Neural progenitor cell (in vitro differentiated cells): ENCODE data around the gene PLEKHA6.

Experiments
- EZH2 ChIP-seq: fragments of 200-600 bp; sonication (generic); IDR thresholded peaks from 2 replicates; pipeline ENCODE4 v1.6.1; 2017; ENCODE audit warnings: antibody characterized with exemption, mild to moderate bottlenecking, moderate library complexity
- TF ChIP-seq, protein P1 (sequence below): fragments of 200-600 bp; sonication (generic); IDR thresholded peaks from 2 replicates; pipeline ENCODE4 v1.5.1; 2017; ENCODE audit warnings: antibody characterized with exemption, mild to moderate bottlenecking

DNA sequence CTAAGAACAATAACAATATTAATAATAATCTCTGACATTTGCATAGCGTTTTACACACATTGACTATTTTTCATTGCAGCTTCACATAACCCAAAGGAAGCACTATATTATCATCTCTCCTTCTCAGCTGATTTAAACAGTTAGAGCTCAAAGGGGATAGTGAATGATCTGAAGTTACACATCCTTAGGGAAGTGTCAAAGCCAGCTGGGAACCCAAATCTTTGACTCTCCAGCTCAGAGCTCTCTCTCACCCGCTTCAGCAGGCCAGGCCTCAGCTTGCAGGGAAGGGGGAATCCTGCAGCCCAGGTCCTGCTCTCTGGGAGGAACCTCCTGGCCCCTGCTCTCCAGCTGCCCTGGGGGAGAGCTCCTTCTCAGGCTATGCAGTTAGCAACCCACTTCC lies 26.3 kb downstream of the PLEKHA6 start:
- TF ChIP-seq, protein P1, sequence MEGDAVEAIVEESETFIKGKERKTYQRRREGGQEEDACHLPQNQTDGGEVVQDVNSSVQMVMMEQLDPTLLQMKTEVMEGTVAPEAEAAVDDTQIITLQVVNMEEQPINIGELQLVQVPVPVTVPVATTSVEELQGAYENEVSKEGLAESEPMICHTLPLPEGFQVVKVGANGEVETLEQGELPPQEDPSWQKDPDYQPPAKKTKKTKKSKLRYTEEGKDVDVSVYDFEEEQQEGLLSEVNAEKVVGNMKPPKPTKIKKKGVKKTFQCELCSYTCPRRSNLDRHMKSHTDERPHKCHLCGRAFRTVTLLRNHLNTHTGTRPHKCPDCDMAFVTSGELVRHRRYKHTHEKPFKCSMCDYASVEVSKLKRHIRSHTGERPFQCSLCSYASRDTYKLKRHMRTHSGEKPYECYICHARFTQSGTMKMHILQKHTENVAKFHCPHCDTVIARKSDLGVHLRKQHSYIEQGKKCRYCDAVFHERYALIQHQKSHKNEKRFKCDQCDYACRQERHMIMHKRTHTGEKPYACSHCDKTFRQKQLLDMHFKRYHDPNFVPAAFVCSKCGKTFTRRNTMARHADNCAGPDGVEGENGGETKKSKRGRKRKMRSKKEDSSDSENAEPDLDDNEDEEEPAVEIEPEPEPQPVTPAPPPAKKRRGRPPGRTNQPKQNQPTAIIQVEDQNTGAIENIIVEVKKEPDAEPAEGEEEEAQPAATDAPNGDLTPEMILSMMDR: no peak
- TF ChIP-seq EZH2: no peak
